ENCODE results near the gene PNPLA7.

- TF ChIP-seq CTCF (IDR thresholded peaks at IDR 0.05 in 2 of 3, conservative IDR thresholded peaks at IDR 0.05 in 1 of 3; ENCODE audit: borderline replicate concordance in 1 of 3, insufficient read depth in 1 of 3, low read depth in 2 of 3, low read length in 2 of 3) = no peak
- TF ChIP-seq POLR2A (IDR thresholded peaks at IDR 0.05; ENCODE audit: borderline replicate concordance, extremely low read depth, insufficient read depth, insufficient read length) = no peak
- TF ChIP-seq EZH2 (IDR thresholded peaks at IDR 0.05) = no peak
- no peak for TF ChIP-seq YY1 (IDR thresholded peaks at IDR 0.05; ENCODE audit: extremely low read depth, insufficient replicate concordance, low read depth, low read length)
Observed at GRCh38 chr9:137462986-137463930, 86.9 kb downstream of the PNPLA7 start.
